ENCODE measurements around the gene C1QL4.
"Not testable (repeated sequence)": the region's sequence is repeated elsewhere in the genome, so short reads cannot be mapped to it uniquely, and the experiment has no call there.

C1QL4 gene

GRCh38 chr12:49347311-49348193 lies 10.6 kb upstream of the C1QL4 start:
- peak; percentile 54 to 89 for DNase-seq

GRCh38 chr12:49346659-49347310 lies 9.8 kb upstream of the C1QL4 start, which contains the start of gene DNAJC22:
TSS of gene DNAJC22 (plus strand) at chr12:49346888. CDS start at chr12:49348873, 1,985 bp downstream.
- no peak for DNase-seq

DNA sequence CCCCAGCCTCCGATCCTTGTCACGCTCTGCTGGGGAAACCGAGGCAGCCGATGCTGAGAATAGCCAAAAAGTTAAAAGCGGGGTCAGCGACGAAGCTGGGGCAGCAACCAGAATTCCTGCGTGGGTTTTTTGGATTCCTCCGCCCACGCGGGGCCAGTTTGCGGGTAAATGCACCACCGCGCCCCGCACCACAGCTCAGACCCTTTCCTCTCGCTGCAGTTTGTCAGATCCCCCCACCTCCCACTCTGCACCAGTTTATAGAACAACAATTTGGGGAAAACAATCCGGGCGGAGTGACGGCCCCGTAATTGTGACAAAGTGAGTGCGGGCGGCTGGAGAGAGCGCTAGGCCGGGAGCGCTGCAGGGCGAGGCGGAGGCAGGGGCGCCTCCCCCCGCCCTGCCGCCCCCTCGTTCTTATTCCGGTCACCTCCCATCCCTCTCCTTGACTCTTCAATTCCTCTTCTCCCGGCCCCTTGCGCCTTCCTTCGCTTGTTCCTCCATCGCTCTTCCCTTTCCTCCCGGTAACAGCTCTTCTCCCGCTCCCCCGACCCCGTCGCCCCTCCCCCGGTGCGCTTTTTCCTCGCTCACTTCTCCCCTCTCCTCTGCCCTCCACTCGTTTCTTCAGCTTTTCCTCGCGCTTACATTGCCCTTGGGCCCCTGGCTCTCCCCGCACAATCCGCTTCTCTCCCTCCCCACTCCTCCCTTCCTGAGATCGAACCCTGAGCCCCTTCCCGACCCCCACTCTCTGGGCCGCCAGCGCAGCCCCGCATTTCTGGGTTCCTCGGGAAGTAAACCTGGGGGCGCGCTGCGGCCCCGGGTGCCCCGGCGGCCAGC lies 9.1 kb upstream of the C1QL4 start:
- no peak for DNase-seq

DNA sequence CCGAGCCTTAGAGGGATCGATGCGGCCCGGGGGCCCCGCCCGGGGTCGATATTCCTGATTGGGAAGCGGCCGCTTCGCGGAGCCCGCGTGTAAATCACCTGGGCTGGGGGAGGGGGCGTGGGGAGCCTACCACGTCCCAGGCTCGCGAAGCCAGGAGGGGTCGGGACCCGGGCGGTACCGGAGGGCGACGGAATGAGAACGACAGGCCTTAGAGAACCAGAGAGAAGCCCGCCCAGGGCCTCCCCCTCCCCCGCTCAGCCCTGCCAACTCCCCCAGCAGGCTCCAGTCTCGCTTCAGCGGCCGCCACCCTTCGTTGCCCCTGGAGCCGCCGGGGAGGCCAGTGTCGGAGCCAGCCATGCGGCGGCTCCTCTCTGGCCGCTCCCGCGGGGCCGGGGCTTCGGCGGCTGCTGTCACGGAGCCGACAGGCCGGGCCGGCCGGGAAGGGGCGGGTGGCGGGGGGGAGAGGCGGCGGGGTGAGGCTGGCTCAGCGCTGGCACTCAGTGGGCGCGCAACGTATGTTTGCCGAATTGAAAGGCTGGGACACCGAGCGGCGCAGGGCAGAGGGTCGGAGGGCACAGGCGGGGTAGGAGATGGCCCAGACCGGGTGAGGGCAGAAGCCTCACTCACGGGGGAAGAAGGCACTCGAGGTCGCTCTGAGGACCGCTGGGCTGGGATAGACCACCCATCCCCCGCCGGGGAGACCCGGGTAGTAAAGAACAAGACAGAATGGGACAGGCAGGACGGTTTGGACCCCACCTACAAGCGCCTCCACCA lies 8.2 kb upstream of the C1QL4 start:
- DNase-seq = peak; percentile 53 to 82

DNA sequence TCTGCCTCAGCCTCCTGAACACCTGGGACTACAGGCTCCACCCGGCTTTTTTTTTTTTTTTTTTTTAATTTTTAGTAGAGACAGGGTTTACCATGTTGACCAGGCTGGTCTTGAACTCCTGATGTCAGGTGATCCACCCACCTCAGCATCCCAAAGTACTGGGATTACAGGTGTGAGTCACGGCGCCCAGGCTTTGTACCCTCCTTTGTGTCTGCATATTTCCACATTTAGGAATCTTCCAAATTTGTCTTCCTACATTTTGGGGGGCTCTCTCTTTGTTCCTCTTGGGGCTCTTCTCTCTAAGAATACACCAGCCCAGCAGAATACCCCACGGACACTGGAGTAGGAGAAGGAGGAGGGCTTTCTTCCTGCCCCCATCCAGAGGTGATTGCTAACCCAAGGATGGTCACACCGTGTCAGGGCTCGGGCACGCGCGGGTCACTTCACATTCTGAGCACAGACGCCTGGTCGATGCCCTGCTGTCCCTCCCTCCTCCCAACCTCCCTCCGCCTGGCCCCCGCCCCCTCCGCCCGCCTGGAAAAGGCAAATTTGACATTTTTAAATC lies 7.6 kb upstream of the C1QL4 start:
- no peak for DNase-seq

DNA sequence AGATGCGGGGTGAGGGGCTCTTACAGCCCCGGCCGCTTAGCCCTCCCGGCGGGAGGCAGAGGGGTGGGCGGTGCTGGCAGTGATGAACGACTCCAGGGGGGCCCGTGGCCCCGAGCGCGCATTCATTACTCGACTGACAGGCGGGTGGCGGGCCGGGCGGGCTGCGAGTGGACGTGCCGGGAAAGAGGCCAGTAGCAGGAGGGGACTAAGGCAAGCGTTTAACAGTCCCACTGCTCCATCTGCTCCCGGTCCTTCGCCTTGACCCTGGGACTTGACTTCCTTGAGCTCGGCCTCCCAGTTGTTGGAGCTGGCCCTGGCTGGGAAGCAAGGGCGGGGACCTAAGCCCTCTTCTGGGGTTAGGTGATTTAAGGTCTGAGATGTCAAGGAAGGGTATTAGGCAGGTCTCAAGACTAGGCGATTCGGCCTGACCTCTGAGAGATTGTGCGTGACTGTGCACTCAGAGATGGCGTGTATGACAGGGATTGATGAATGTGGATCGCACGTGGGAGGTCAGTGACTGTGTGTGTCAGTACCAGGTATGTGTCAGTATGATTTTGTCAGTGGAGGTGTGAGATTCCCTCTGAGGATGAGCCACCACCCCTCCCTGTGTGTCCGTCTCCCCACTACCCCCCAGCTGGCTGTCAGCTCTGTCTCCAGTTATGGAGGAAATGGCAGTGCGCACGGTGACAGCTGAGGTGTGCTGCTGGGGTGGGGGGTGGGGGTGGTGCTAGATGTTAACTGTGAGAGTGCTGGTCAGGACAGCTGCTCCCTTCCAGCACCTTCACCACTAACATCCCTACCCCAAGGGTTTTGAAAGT lies 6.1 kb upstream of the C1QL4 start:
- DNase-seq = no peak

DNA sequence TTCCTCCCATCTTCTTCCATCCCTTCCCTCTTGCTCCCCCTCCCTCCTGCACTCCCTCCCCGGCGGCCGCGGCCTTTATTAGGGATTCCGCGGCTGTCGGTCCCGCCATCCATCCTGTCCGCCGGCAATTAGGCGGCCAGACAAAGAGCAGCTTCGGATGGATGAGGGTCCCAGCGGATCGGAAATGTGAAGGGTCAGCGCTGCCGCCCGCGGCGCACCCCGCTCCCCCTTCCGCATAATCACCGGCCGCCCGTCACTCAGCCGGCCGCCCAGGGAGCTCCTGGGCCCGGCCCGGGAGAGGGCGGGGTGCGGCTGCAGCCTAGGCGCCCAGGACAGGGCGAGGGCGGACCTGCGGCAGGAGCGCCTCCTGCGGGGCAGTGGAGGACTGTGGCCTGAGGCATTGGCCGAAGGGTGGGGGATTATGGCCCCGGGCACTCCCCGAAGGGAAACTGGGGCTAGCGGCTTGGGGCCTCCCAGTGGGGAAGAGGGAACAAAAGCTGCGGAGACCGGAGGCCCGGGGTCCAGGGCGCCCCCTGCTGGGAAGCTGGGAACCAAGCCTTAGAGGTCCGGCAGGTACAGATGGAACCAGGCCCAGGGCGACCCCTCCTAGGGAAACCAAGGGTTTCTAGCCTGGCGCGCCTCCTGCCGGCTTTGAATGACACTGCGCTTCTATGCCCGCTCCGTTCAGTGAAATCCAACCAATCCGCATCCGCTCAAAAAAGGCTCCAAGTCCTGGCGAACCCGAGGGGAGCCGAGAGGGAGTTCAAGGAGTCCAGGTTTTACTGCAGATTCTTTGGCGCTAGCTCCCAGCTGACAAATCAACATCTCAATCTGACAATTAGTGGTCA lies 5.3 kb upstream of the C1QL4 start:
- DNase-seq = no peak

GRCh38 chr12:49341777-49342065 lies 4.7 kb upstream of the C1QL4 start:
- no peak for DNase-seq

GRCh38 chr12:49340971-49341776 lies 4.2 kb upstream of the C1QL4 start:
- DNase-seq = no peak

DNA sequence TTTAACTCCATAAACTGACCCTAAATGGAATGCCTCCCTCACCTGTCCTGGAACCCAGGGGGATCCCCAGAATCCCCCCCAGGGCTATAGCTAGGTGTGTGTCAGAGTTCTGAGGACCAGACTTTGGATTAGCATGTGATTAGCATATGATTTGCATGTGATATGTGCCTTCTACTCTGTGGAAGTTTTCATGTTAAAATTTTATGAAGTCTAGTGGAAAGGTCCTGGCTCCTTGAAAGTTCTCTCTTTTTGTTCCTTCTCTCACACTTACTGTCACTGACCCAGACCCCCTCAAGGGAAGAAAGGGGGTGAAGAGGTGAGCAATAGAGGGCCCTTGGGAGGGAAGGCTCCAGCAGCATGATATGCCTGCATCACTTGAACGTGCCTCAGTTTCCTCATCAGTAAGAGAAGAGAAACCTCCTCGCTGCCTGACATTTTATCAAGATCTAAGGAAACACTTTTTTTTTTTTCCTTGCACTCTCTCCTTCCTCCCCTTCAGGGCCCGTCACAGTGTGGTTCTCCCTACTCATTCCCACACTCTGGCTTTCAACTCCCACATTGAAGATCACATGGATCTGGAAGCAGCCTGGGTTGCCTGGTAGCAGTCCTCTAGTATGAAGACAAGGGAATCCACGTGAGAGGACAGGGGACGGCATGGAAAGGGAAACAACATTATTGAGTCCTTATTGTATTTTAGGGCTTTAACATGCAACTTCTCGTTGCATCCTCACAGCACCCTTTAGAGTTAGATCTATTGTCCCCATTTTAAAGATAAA lies 3.3 kb upstream of the C1QL4 start:
- DNase-seq = no peak

DNA sequence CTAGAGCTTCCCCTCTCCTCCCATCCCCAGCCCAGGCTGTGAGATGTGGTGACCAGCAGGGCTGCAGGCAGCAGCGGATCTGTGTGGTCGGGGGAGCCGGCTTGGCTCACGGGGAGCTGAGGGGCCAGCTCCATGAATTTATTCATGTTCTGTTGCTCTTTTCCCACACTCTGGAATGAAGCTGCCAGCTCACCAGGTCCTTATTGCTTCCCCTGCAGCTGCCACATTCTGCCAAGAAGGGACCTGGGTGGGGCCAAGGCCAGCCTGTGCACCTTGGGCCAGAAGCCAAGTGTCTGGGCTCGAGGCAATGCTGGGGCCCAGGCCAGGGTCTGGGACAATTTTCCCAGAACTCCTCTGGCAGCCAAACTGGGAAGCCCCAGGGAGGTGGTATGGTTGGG lies 2.5 kb upstream of the C1QL4 start:
- peak in 1 of 2 experiments; percentile 85 for DNase-seq

DNA sequence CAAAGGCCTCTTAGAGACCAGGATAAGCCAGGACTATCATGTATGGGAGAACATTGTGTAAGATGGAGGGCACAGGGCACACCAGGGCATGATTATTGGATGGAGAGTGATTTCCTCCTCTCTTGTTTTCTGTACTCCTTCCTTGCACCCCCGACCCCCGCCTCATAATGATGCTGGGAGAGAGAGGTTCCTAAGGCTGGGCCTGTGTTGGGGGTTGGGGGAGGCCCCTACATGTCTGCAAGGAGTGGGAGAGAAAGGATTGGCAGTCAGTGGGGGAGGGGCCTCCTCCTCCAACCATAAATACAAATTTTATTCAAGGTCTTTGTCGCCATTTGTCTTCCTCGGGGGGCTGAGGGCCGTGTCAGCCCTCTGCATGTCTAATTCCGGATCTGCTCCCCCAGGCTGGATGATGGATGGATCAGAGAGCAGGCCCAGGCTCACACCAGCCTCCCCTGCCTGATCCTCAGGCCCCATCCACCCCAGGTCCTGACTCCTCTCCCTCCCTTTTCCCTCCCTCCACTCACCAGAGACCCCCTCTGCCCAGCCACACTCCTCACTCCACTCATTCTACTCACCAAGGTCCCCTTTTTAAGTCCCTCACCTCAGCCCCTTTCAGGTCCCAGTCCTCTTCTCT lies 2.0 kb upstream of the C1QL4 start:
- no peak for DNase-seq

DNA sequence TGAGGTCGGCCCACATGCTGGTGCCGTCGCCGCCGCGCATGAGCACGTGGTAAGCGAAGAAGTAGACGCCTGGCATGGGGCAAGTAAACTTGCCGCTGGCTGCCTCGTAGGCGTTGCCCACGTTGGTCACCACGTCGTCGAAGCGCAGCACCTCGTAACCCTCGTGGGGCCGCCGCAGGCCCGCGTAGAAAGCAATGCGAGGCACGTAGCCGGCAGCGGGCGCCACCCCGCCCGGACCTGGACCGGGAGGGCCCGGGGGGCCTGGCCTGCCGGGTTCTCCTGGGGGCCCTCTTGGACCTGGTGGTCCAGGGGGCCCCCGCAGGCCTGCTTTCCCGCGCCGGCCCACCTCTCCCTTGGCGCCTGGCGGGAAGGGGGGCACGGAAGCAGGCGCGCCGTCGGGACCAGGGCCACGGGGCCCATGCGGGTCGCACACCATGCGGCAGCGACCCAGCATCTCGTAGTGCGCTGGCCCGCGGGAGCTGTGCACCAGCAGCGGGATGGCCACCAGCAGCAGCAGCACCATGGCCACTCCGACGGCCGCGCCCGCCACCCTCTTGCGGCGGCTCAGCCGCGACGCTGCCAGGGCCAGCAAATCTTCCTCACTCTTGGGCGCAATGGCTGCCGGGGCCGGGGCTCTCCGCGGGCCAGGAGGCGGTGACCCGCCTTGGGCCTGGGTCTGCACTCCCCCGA lies 888 bp downstream of the C1QL4 start:
- DNase-seq = no peak

DNA sequence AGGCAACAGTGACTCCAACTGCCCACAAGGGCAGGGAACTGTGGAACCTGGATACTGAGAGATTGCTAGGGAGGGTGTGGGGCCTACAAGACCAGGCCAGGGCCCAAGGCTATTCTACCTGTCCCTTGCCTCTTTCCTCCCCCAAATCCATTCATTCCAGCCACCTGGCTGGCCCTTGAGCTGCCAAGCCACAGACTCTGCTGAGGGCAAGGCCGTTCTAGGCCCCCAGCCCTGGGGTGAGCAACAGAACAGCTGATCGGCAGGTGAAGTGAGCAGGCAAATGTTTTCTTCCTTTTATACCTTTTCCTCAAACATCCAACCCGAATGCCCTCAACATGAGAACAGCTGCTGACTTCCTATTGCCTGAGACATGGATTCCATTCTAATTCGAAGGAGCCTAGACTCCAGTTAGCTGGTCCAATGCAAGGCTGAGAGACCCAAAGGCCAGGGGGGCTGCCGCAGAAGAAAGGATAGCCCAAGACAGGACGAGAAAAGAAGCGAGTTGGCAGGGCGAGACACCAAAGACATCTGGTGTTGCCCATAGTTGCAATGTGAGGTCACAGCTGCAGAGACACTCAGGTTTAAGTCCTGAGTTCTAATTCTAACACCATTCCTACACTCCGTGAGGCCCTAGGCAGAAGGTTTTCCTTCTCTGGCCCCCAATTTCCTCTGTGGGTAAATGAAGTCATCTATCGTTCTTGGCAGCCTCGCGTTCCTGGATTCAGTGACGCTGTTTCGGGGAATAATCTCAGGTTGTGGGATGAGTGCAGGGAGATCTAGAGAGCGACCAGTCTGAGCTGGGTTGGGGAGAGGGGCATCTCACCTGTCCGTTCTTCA lies 1.7 kb downstream of the C1QL4 start:
- no peak for DNase-seq

DNA sequence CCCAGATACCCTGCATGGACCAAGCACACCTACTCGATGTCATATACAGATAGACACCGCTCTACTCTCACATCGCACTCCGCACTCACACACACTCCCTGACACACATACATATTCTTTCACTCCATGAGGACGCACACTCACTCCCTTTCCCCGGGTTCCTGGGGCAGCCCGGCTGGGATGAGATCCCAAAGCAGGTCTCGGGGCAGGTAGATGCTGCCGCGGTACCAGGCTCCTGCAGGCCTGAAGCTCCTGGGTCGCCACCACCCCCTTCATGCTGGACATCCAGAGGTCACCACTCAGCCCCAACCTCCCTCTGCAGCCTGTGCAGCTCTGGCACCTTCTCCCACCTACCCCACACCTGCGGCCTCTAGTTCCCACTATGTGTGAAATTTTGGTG lies 2.3 kb downstream of the C1QL4 start:
- no peak for DNase-seq

- DNase-seq = no peak
These were observed 2.8 kb downstream of the C1QL4 start for GRCh38 chr12:49334226-49334625.

DNA sequence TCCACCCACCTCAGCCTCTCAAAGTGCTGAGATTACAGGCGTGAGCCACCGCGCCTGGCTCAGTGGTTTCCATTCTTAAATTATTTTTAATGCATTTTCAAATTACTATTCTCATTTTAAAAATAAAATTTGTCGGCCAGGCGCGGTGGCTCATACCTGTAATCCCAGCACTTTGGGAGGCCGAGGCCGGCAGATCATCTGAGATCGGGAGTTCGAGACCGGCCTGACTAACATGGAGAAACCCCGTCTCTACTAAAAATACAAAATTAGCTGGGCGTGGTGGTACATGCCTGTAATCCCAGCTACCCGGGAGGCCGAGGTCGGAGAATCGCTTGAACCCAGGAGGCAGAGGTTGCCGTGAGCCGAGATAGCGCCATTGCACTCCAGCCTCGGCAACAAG lies 3.2 kb downstream of the C1QL4 start:
- DNase-seq = not testable (repeated sequence)

Data from NCI-H446 (cell line).